Keratinocyte (primary cell): ENCODE measurements around the gene STX16. TPM values are rescaled to one million over a fixed set of nuclear protein-coding genes. Genes with fewer than 3 reads are reported as not detected.
"Not testable (repeated sequence)": the region's sequence is repeated elsewhere in the genome, so short reads cannot be mapped to it uniquely, and the experiment has no call there.

Experiments
- DNase-seq: peaks from one replicate; pipeline ENCODE4 v3.0.0-alpha.2; 2011; ENCODE audit warnings: low read depth, missing footprints, low spot score
- FAIRE-seq: peaks from 2 replicates; lab custom pipeline; 2011; peaks lifted over from hg19 to GRCh38; lab: Jason Lieb, UNC
- H2AFZ ChIP-seq: 2 replicates; pipeline ENCODE4 v1.6.0; 2012; ENCODE audit warnings: low read length, control low read depth, inconsistent platforms; ENCODE audit not compliant: control insufficient read depth
- H3K27ac ChIP-seq: 2 replicates; pipeline ENCODE4 v1.5.1; 2011; ENCODE audit warnings: low read length; ENCODE audit not compliant: control insufficient read depth, insufficient read depth
- H3K27me3 ChIP-seq: 3 replicates; pipeline ENCODE4 v1.6.0; 2011; ENCODE audit warnings: low read length; ENCODE audit not compliant: control insufficient read depth, insufficient read depth; ENCODE audit errors: extremely low read depth
- H3K36me3 ChIP-seq, 2 experiments: 2 replicates in 1 of 2; 3 replicates in 1 of 2; pipeline ENCODE4 v1.5.1; 2011; ENCODE audit warnings: low read length in 2 of 2, mild to moderate bottlenecking in 1 of 2; ENCODE audit not compliant: control insufficient read depth in 2 of 2, insufficient read depth in 2 of 2; ENCODE audit errors: extremely low read depth in 1 of 2
- H3K4me1 ChIP-seq: 3 replicates; pipeline ENCODE4 v1.5.1; 2011; ENCODE audit warnings: low read length; ENCODE audit not compliant: control insufficient read depth, insufficient read depth; ENCODE audit errors: extremely low read depth
- H3K4me2 ChIP-seq: 3 replicates; pipeline ENCODE4 v1.6.0; 2011; ENCODE audit warnings: low read depth, low read length; ENCODE audit not compliant: control insufficient read depth, insufficient read depth; ENCODE audit errors: extremely low read depth
- H3K4me3 ChIP-seq, 3 experiments: fragments of 200-600 bp in 1 of 3; sonication (generic) in 1 of 3; 2 replicates in 2 of 3; 3 replicates in 1 of 3; pipeline ENCODE4 v1.5.1; 2011 to 2016; ENCODE audit warnings: low read length in 3 of 3, mild to moderate bottlenecking in 3 of 3, control low read depth in 2 of 3, inconsistent platforms in 1 of 3, low read depth in 1 of 3, mixed read lengths in 1 of 3, mixed run types in 1 of 3, moderate library complexity in 1 of 3; ENCODE audit not compliant: control insufficient read depth in 2 of 3, insufficient read depth in 2 of 3; ENCODE audit errors: extremely low read depth in 1 of 3
- H3K79me2 ChIP-seq: 2 replicates; pipeline ENCODE4 v1.6.0; 2012; ENCODE audit warnings: low read length; ENCODE audit not compliant: control insufficient read depth, insufficient read depth
- H3K9ac ChIP-seq: 3 replicates; pipeline ENCODE4 v1.6.0; 2011; ENCODE audit warnings: low read length; ENCODE audit not compliant: control insufficient read depth, insufficient read depth; ENCODE audit errors: extremely low read depth
- H3K9me1 ChIP-seq: 3 replicates; pipeline ENCODE4 v1.6.0; 2011; ENCODE audit warnings: low read length; ENCODE audit not compliant: control insufficient read depth, insufficient read depth; ENCODE audit errors: extremely low read depth
- H3K9me3 ChIP-seq: 2 replicates; pipeline ENCODE4 v1.5.1; 2012; ENCODE audit warnings: low read depth, low read length; ENCODE audit not compliant: control insufficient read depth
- H4K20me1 ChIP-seq: 3 replicates; pipeline ENCODE4 v1.6.0; 2011; ENCODE audit warnings: low read length; ENCODE audit not compliant: control insufficient read depth, insufficient read depth; ENCODE audit errors: extremely low read depth
- EZH2 ChIP-seq: IDR thresholded peaks from one replicate; pipeline ENCODE4 v1.6.1; 2012; ENCODE audit warnings: inconsistent platforms, mild to moderate bottlenecking, low read length, moderate library complexity
- dilution Hi-C: fragments of 300-500 bp; cut with MboI; formaldehyde crosslinking; loops from one replicate; pipeline ENCODE4 v1.7.0; 2020; ENCODE audit warnings: low sequenced_read_pairs; ENCODE audit not compliant: extremely low pct_ligation_motif_present
- polyA plus RNA-seq, 5 experiments: library from polyadenylated mRNA; depleted of rRNA in 3 of 5; stranded (reverse) in 3 of 5; stranded (forward) in 1 of 5; unstranded in 1 of 5; fragments of >200 nt; gene quantifications; 1 replicate in 1 of 5; 2 replicates in 3 of 5; 3 replicates in 1 of 5; pipeline versions ENCODE4 v1.2.1 to v1.2.3, GENCODE V29; 2011 to 2012; ENCODE audit warnings: missing spikeins in 2 of 5, low read depth in 1 of 5, low replicate concordance in 1 of 5
- TF ChIP-seq, protein P1 (sequence below), 3 experiments: IDR thresholded peaks in 1 of 3; conservative IDR thresholded peaks in 1 of 3; optimal IDR thresholded peaks in 1 of 3; 2 replicates in 2 of 3; 3 replicates in 1 of 3; pipeline versions ENCODE3 to v1.5.1; 2011; ENCODE audit warnings: low read length in 3 of 3, mild to moderate bottlenecking in 3 of 3, moderate library complexity in 2 of 3, control low read depth in 1 of 3, inconsistent platforms in 1 of 3; ENCODE audit not compliant: insufficient read depth in 2 of 3; ENCODE audit errors: extremely low read depth in 1 of 3

Gene STX16
- polyA plus RNA-seq, 1 donor (not counting 4 experiments of a cell fraction or from before 2014, with no cell fraction given), result 69.7 TPM

DNA sequence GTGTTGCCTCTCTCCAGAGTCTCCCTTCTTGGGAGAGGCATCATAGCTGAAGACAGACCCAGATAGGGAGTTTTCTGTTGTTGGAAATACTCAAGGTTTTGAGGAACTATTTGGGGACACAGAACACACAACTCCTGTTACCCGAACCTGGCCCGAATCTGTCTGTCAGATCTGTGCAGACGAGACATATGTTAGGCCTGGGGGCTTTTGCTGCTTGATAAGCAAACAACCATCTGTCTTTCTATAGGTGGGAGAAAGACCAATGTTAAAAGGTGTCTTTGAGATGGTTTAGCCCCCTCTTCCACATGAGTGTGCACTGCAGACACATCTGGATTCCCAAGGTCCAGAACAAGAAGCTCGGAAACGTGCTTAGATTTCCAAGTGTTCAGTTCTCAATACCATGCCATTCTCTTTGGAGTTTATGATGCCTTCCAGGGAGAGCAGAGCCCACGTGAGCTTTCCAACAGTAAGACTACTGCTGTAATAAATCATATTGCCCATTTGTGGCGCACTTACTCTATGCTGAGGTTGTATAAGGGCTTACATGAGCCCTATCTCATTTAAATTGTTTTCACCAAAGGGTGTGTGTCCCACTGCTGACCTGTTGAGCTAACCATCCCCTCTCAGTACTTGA, 3.8 kb upstream of the STX16 start:
- dilution Hi-C loops, result no loop called here
- Histone ChIP-seq H3K36me3 (no peaks in the 10 kb centered on the region), H3K27ac (no peak overlapping the region), H3K4me3 (no peak overlapping the region), H3K79me2 (peaks cover 11% of the 10 kb centered on the region), H3K9me1 (peaks cover 3% of the 10 kb centered on the region), H3K4me2 (no peak overlapping the region), H2AFZ (no peak overlapping the region), H3K4me1 (peaks cover 13% of the 10 kb centered on the region), H3K9me3 (no peaks in the 10 kb centered on the region), H3K27me3 (no peaks in the 10 kb centered on the region), H4K20me1 (no peaks in the 10 kb centered on the region), H3K9ac (no peak overlapping the region)
- DNase-seq (no peak), FAIRE-seq (no peak)
- no peak for TF ChIP-seq EZH2

- dilution Hi-C loops, result no loop called here
- Histone ChIP-seq H3K27ac (no peak overlapping the region), H3K9me3 (no peaks in the 10 kb centered on the region), H3K27me3 (no peaks in the 10 kb centered on the region), H3K4me2 (no peak overlapping the region), H3K4me3 (no peak overlapping the region), H3K4me1 (peaks cover 15% of the 10 kb centered on the region), H4K20me1 (no peaks in the 10 kb centered on the region), H3K9ac (no peak overlapping the region), H3K79me2 (peaks cover 18% of the 10 kb centered on the region), H2AFZ (no peak overlapping the region), H3K9me1 (peaks cover 3% of the 10 kb centered on the region), H3K36me3 (no peaks in the 10 kb centered on the region)
- no peak for TF ChIP-seq EZH2
- TF ChIP-seq, protein P1, sequence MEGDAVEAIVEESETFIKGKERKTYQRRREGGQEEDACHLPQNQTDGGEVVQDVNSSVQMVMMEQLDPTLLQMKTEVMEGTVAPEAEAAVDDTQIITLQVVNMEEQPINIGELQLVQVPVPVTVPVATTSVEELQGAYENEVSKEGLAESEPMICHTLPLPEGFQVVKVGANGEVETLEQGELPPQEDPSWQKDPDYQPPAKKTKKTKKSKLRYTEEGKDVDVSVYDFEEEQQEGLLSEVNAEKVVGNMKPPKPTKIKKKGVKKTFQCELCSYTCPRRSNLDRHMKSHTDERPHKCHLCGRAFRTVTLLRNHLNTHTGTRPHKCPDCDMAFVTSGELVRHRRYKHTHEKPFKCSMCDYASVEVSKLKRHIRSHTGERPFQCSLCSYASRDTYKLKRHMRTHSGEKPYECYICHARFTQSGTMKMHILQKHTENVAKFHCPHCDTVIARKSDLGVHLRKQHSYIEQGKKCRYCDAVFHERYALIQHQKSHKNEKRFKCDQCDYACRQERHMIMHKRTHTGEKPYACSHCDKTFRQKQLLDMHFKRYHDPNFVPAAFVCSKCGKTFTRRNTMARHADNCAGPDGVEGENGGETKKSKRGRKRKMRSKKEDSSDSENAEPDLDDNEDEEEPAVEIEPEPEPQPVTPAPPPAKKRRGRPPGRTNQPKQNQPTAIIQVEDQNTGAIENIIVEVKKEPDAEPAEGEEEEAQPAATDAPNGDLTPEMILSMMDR (optimal IDR thresholded peaks at IDR 0.05 in 1 of 3, IDR thresholded peaks at IDR 0.05 in 1 of 3, conservative IDR thresholded peaks at IDR 0.05 in 1 of 3; ENCODE audit: extremely low read depth in 1 of 3, insufficient read depth in 2 of 3, low read length in 3 of 3), result no peak
- FAIRE-seq (no peak), DNase-seq (no peak)
Measured at GRCh38 chr20:58647796-58648501, 3.1 kb upstream of the STX16 start.

- H3K4me3 ChIP-seq, DNase-seq, H2AFZ ChIP-seq, H4K20me1 ChIP-seq, FAIRE-seq, H3K27ac ChIP-seq, H3K4me2 ChIP-seq, H3K9ac ChIP-seq, H3K27me3 ChIP-seq, H3K36me3 ChIP-seq, H3K9me1 ChIP-seq, dilution Hi-C loops, H3K9me3 ChIP-seq: not testable (repeated sequence)
- Histone ChIP-seq H3K79me2 (peaks cover 23% of the 10 kb centered on the region), H3K4me1 (peaks cover 20% of the 10 kb centered on the region)
Measured at GRCh38 chr20:58648502-58648825, 2.6 kb upstream of the STX16 start.
